HG02759 (cell line): ENCODE measurements around the gene SZT2.
A peak's percentile ranks its signal among the peaks of the same experiment; 100 is the strongest.
"Not testable (repeated sequence)": the region's sequence is repeated elsewhere in the genome, so short reads cannot be mapped to it uniquely, and the experiment has no call there.

Experiments
- ATAC-seq: cut with Tn5 transposase; IDR thresholded peaks from one replicate; pipeline ENCODE4 v1.9.1; 2021; ENCODE audit warnings: mild to moderate bottlenecking, moderate library complexity; ENCODE audit not compliant: unreplicated experiment

Gene SZT2

GRCh38 chr1:43360616-43361015 is 29.1 kb upstream of the SZT2 start:
- no peak for ATAC-seq

- no peak for ATAC-seq
These were observed 26.3 kb upstream of the SZT2 start for GRCh38 chr1:43363283-43363934.

GRCh38 chr1:43363935-43364525 is 25.7 kb upstream of the SZT2 start:
- ATAC-seq, result no peak

GRCh38 chr1:43365678-43366077 is 24.0 kb upstream of the SZT2 start:
- ATAC-seq, result no peak

GRCh38 chr1:43366179-43366578 is 23.5 kb upstream of the SZT2 start:
- ATAC-seq, result no peak

GRCh38 chr1:43366601-43367025 is 23.1 kb upstream of the SZT2 start:
- no peak for ATAC-seq

DNA sequence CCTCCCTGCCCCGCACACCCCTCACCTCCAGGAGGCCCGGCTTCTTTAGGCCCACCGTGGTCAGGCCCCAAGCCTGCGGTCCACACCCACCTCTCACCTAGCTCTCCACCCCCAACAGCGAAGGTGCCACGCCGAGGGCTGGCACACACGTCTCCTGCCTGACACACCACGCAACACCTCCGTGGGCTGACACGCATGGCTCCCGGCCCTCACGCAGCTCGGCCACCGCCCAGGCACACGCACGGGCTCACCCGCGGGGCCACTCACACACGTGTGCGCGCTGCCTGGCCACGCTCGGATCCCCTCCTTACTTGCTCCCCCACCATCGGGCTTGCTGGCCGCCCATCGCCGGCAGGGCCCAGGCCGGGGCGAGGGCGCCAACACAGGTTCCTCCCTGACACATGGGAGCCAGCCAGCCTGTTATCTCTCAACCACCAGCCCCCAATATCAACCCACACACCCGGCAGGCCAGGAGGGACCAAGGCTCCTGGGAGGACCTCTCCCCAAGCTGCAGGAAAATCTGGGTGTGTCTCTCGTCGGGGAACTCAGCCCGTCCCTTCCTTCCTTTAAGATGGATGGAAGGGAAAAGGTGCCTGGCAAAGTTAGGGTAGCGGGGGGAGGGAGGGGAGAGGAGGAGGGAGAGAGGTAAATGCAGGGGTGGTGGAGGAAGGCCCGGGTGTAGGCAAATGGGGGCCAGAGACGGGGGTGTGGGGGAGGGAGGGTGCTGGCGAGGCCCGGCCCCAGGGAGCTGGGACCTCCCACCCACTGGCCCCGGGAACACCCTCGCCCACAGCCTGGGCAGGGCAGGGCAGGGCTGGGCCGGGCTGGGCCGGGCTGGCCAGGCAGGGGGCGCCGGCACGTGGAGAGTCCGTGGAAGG is 22.4 kb upstream of the SZT2 start:
- ATAC-seq, result peak; percentile 52

- peak; percentile 88 for ATAC-seq
These were observed 21.6 kb upstream of the SZT2 start, which contains the start of gene ELOVL1 for GRCh38 chr1:43367904-43368645. Gene ELOVL1 (minus strand): TSS chr1:43368011. CDS start chr1:43365609, 2,402 bp downstream.

- no peak for ATAC-seq
These were observed 21.1 kb upstream of the SZT2 start for GRCh38 chr1:43368646-43369020.

DNA sequence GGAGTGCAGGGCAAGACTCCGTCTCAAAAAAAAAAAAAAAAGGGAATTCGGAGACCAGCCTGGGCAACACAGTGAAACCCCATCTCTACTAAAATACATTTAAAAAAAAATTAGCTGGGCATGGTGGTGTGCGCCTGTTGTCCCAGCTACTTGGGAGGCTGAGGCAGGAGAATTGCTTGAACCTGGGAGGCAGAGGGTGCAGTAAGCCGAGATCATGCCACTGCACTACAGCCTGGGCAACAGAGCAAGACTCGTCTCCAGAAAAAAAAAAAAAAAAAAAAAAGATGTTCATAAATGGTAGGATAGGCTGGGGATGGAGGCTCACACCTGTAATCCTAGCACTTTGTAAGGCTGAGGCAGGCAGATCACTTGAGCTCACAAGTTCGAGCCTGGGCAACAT is 19.9 kb upstream of the SZT2 start:
- ATAC-seq, result not testable (repeated sequence)

DNA sequence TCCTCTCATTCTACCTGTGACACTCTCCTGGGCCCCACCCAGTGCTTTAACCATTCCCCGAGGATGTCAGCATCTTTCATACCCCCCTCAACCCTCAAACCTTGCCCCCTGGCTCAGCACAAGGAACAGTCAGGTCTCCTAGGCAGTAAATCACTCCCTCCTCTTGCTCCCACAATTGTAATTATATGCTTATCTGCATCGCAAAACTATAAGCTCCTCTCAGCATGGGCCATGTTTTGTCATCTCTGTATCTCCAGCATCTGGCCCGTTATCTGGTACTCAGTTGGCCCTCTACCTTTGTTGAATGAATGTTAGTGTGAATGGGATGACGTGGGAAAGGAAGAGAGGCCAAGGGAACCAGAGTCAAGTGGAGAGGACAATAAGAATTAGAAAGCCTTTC is 19.1 kb upstream of the SZT2 start:
- ATAC-seq, result no peak

- no peak for ATAC-seq
These were observed 17.5 kb upstream of the SZT2 start for GRCh38 chr1:43372172-43372571.

- no peak for ATAC-seq
These were observed 16.4 kb upstream of the SZT2 start for GRCh38 chr1:43373066-43373940.

DNA sequence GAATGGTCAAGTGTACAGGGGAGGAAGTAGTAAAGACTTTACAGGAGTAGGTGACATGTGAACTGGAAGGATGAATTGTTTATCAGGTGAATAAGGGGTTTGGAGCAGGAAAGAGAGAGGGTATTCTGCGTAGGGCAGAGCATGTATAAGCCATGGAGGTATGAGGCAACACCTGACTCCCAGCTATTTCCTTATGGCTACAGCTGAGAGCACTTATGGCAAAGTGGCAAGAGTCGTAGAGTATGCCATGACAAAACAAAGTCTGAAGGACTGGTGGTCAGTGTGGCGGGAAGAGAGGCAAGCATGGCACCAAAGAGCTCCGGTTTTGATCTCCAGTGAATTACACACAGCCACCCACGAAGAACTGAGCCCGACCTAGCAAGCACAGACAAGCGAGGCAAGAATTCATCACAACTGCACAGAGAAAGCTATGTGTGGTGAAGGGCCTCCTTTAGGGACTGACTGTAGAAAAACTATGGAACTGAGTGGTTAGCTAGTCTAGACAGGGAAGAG is 12.9 kb upstream of the SZT2 start:
- no peak for ATAC-seq

- no peak for ATAC-seq
These were observed 11.9 kb upstream of the SZT2 start for GRCh38 chr1:43377831-43378230.

- ATAC-seq, result no peak
These were observed 10.2 kb upstream of the SZT2 start for GRCh38 chr1:43379476-43379875.

- no peak for ATAC-seq
These were observed 8.1 kb upstream of the SZT2 start for GRCh38 chr1:43381612-43382011.

DNA sequence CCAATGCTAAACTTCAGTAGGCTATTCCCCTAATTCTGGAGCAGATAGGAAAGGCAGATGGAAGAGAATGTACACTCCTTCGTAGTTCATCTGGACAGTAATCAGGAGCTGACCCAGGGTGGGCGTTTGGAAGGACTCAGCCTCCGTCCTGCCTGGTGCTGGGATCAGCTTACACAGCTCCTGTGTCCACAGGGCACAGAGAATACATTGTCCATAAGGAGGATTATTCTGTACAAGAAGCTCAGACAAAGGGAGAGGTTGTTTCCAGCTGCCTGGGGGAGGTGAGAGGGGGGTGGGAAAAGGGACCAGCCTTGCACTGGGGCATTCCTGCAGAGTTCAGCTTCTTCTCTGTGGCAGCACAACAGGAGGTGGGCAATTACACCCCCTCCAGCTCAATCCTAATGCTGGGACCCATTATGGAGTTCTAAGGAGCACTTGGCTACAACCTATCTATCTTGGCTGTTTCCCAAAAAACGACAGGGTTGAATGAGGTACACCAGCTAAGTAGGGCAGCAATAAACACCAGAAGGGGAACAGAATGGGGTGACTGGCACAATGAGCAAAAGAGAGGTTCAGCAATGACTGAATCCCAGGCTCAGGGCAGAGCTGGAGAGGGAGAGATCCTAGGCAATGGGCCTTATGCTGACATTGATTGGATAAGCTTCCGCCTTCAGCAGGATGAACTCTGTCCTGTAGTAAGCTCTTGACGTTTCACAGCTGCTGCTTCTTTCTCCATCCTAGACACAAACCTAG is 7.5 kb upstream of the SZT2 start:
- ATAC-seq, result no peak

GRCh38 chr1:43383449-43383848 is 6.2 kb upstream of the SZT2 start:
- no peak for ATAC-seq
